Astrocyte of the cerebellum (primary cell): ENCODE results near the gene GAP43.

Source experiments
- DNase-seq: peaks from one replicate; pipeline ENCODE4 v3.0.0-alpha.2; 2011; ENCODE audit warnings: low read depth
- H3K4me3 ChIP-seq: 2 replicates; pipeline ENCODE4 v1.5.1; 2011; ENCODE audit warnings: mild to moderate bottlenecking, low read depth, low read length, moderate library complexity
- CTCF ChIP-seq: IDR thresholded peaks from 2 replicates; pipeline ENCODE4 v1.5.1; 2012; ENCODE audit warnings: low read length, low read depth, moderate library complexity, mild to moderate bottlenecking; ENCODE audit errors: missing control alignments
- in situ Hi-C: cut with HindIII; loops from 2 replicates; pipeline ENCODE4 v1.10.0; 2017; ENCODE audit warnings: low sequenced_read_pairs

The GAP43 gene

DNA sequence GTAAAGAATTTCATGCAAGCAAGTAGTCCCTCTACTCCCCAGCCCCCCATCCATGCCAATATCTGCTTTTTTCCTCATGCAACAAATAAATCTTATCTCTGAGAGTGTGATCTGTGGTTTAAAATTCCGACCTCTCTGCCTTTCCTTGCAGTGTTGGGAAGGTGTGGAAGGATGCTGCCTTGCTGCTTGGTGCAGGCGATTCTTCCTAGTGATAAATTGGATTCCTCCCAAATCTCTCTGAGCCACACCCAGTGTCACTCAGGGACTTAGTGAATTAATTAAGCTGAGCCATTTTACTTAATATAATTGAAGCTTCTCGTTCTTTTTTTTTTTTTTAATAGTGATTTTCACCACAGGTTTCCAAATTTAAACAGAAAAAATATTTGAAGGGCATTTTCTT lies 3.4 kb downstream of the GAP43 start:
- no peak for TF ChIP-seq CTCF
- no peak overlapping the region for H3K4me3 ChIP-seq
- in situ Hi-C loops: no loop called here

GRCh38 chr3:115627180-115628074 lies 4.1 kb downstream of the GAP43 start:
- DNase-seq: no peak
- in situ Hi-C loops: no loop called here
- TF ChIP-seq CTCF: no peak
- H3K4me3 ChIP-seq: no peak overlapping the region

More for the DNA sequence above, 3.4 kb downstream of the GAP43 start:
- no peak for DNase-seq

GRCh38 chr3:115628075-115628412 lies 4.7 kb downstream of the GAP43 start:
- TF ChIP-seq CTCF: no peak
- in situ Hi-C loops: no loop called here
- no peak for DNase-seq
- H3K4me3 ChIP-seq: no peak overlapping the region

DNA sequence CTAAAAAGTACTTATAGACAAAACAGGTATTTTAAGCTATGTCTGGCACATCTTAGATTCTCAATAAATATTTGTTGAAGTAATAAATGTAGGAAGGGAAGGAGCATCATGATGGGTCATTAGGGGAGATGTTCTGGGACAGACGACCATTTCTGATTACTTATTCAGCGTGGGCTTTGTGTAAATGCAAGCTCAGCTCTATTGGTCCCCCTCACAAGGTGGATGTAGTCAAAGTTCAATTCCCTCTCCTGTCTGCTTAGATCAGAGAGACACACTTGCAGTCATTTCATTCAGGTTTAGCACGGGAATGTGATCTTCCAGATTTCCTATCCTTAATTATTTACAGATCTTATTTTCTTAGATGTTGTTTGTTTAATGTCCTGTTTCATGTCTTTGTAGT lies 7.5 kb downstream of the GAP43 start:
- no peak overlapping the region for H3K4me3 ChIP-seq
- no peak for TF ChIP-seq CTCF

DNA sequence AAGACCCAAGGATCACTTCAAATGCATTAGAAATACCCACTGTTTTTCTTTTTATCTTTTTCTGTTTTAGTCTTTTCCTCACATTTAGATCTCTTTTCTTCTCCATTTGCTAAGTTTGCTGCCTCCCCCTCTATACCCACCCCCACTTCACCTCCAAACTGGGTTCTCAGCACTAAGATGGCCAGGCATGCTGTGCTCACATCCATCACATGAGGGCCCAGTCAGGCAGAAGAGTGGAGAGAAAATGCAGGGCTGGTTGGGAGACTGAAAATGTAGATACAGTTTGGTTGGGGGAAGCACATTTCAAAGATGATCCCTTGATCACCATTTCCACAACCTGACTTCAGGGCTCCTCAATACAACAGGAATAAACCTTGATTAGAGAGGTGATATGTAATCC lies 8.7 kb downstream of the GAP43 start:
- DNase-seq: no peak
- no peak overlapping the region for H3K4me3 ChIP-seq
- in situ Hi-C loops: no loop called here
- TF ChIP-seq CTCF: no peak

More for the DNA sequence above, 7.5 kb downstream of the GAP43 start:
- in situ Hi-C loops: no loop called here
- no peak for DNase-seq

GRCh38 chr3:115633467-115633866 lies 10.2 kb downstream of the GAP43 start:
- in situ Hi-C loops: no loop called here

More at GRCh38 chr3:115633467-115633866, 10.2 kb downstream of the GAP43 start:
- no peak overlapping the region for H3K4me3 ChIP-seq
- TF ChIP-seq CTCF: no peak
- no peak for DNase-seq
